Endothelial cell of umbilical vein (primary cell): ENCODE results near the gene DEPDC1B. TPM values are rescaled to one million over a fixed set of nuclear protein-coding genes. Genes with fewer than 3 reads are reported as not detected.
"Not testable (repeated sequence)": the region's sequence is repeated elsewhere in the genome, so short reads cannot be mapped to it uniquely, and the experiment has no call there.

ENCODE experiments used
- BruUV-seq: library from RNA; stranded (reverse); fragments of 400-500 nt; replicated peaks from 2 replicates; lab custom pipeline; 2021; lab: Mats Ljungman, UMichigan
- CTCF ChIA-PET: fragments of 300-600, 350-600 bp; sonication (Branson Sonifier 250); formaldehyde crosslinking; loops from one replicate; lab custom pipeline; 2021; ENCODE audit warnings: antibody characterized with exemption, inconsistent platforms; lab: Charles Lee
- POLR2A ChIA-PET: fragments of 300-600, 350-600 bp; sonication (Branson Sonifier 250); formaldehyde crosslinking; loops from one replicate; lab custom pipeline; 2021; ENCODE audit warnings: antibody characterized with exemption, inconsistent platforms; lab: Charles Lee
- DNase-seq: peaks from one replicate; pipeline ENCODE4 v3.0.0-alpha.2; 2011; ENCODE audit warnings: low read depth, low spot score
- FAIRE-seq: peaks from 2 replicates; lab custom pipeline; 2011; peaks lifted over from hg19 to GRCh38; lab: Jason Lieb, UNC
- H2AFZ ChIP-seq: 2 replicates; pipeline ENCODE4 v1.6.0; 2012; ENCODE audit warnings: low read depth, low read length, control low read depth, inconsistent platforms
- H3K27ac ChIP-seq: 2 replicates; pipeline ENCODE4 v1.5.1; 2011; ENCODE audit warnings: low read depth, mild to moderate bottlenecking, control low read depth, low read length, moderate library complexity; ENCODE audit not compliant: insufficient read depth
- H3K27me3 ChIP-seq, 2 experiments: 2 replicates each; pipeline versions ENCODE4 v1.6.0 to v1.6.1; 2011; ENCODE audit warnings: low read length in 2 of 2, mixed read lengths in 1 of 2; ENCODE audit not compliant: control insufficient read depth in 2 of 2, insufficient read depth in 2 of 2
- H3K36me3 ChIP-seq, 2 experiments: 2 replicates in 1 of 2; 3 replicates in 1 of 2; pipeline ENCODE4 v1.5.1; 2011; ENCODE audit warnings: low read length in 2 of 2, mild to moderate bottlenecking in 1 of 2, moderate library complexity in 1 of 2; ENCODE audit not compliant: control insufficient read depth in 2 of 2, insufficient read depth in 2 of 2; ENCODE audit errors: extremely low read depth in 1 of 2
- H3K4me1 ChIP-seq: 3 replicates; pipeline ENCODE4 v1.5.1; 2011; ENCODE audit warnings: mild to moderate bottlenecking, low read length; ENCODE audit not compliant: control insufficient read depth, insufficient read depth; ENCODE audit errors: extremely low read depth
- H3K4me2 ChIP-seq: 2 replicates; pipeline ENCODE4 v1.6.1; 2011; ENCODE audit warnings: low read length, control low read depth, mixed read lengths; ENCODE audit not compliant: insufficient read depth
- H3K4me3 ChIP-seq, 3 experiments: fragments of 200-600 bp in 1 of 3; sonication (generic), shearing (Covaris generic) in 1 of 3; replicated peaks in 1 of 3; 2 replicates each; pipeline ENCODE4 v1.5.1; 2011 to 2016; ENCODE audit warnings: control low read depth in 3 of 3, low read length in 3 of 3, mild to moderate bottlenecking in 2 of 3, inconsistent platforms in 1 of 3, low read depth in 1 of 3, moderate library complexity in 1 of 3; ENCODE audit not compliant: insufficient read depth in 1 of 3
- H3K79me2 ChIP-seq: 2 replicates; pipeline ENCODE4 v1.6.0; 2012; ENCODE audit warnings: low read length, inconsistent platforms; ENCODE audit not compliant: control insufficient read depth, insufficient read depth
- H3K9ac ChIP-seq: replicated peaks from 2 replicates; pipeline ENCODE3; 2011; ENCODE audit warnings: low read length, control low read depth; ENCODE audit not compliant: insufficient read depth; ENCODE audit errors: extremely low read depth
- H3K9me1 ChIP-seq: replicated peaks from 3 replicates; pipeline ENCODE4 v1.6.0; 2011; ENCODE audit warnings: mild to moderate bottlenecking, low read length; ENCODE audit not compliant: control insufficient read depth, insufficient read depth; ENCODE audit errors: extremely low read depth
- H3K9me3 ChIP-seq: replicated peaks from 2 replicates; pipeline ENCODE4 v1.5.1; 2012; ENCODE audit warnings: low read length, inconsistent platforms; ENCODE audit not compliant: control insufficient read depth, insufficient read depth
- H4K20me1 ChIP-seq: replicated peaks from 2 replicates; pipeline ENCODE3; 2011; ENCODE audit warnings: mild to moderate bottlenecking, low read length; ENCODE audit not compliant: control insufficient read depth, insufficient read depth; ENCODE audit errors: extremely low read depth
- EZH2 ChIP-seq: IDR thresholded peaks from 2 replicates; pipeline ENCODE4 v1.6.1; 2012; ENCODE audit warnings: borderline replicate concordance, low read depth, mild to moderate bottlenecking, moderate library complexity, low read length, inconsistent platforms; ENCODE audit not compliant: severe bottlenecking
- FOS ChIP-seq: IDR thresholded peaks from 2 replicates; pipeline ENCODE4 v1.6.1; 2011; ENCODE audit warnings: mild to moderate bottlenecking, low read length, moderate library complexity, borderline replicate concordance; ENCODE audit not compliant: insufficient read depth
- GATA2 ChIP-seq: IDR thresholded peaks from 2 replicates; pipeline ENCODE4 v1.7.0; 2011; ENCODE audit warnings: low read depth, mild to moderate bottlenecking, moderate library complexity, mixed read lengths, low read length; ENCODE audit not compliant: insufficient read length, insufficient read depth
- JUN ChIP-seq: IDR thresholded peaks from 2 replicates; pipeline ENCODE4 v1.6.1; 2011; ENCODE audit warnings: borderline replicate concordance, low read depth; ENCODE audit not compliant: insufficient read length, insufficient read depth
- MAX ChIP-seq: IDR thresholded peaks from 2 replicates; pipeline ENCODE4 v1.6.1; 2011; ENCODE audit not compliant: insufficient read depth, insufficient read length
- MYC ChIP-seq: IDR thresholded peaks from one replicate; pipeline ENCODE4 v1.6.1; 2011; ENCODE audit warnings: mild to moderate bottlenecking, low read depth, low read length
- POLR2A ChIP-seq: IDR thresholded peaks from 2 replicates; pipeline ENCODE4 v1.6.1; 2012; ENCODE audit warnings: low read depth, mild to moderate bottlenecking, control low read depth, low read length
- POLR2AphosphoS5 ChIP-seq: IDR thresholded peaks from 2 replicates; pipeline ENCODE4 v1.6.1; 2012; ENCODE audit warnings: low read depth, mild to moderate bottlenecking, control low read depth, low read length, moderate library complexity; ENCODE audit not compliant: insufficient read depth
- dilution Hi-C: fragments of 300-500 bp; cut with MboI; formaldehyde crosslinking; loops from one replicate; pipeline ENCODE4 v1.15.0; 2019; ENCODE audit warnings: low sequenced_read_pairs; ENCODE audit not compliant: extremely low pct_ligation_motif_present
- intact Hi-C: fragments of 100-400 bp; cut with micrococcal nuclease; formaldehyde crosslinking; loops from one replicate; pipeline ENCODE4 v1.10.0; 2022
- polyA plus RNA-seq, 4 experiments: library from polyadenylated mRNA; depleted of rRNA in 3 of 4; stranded (reverse) in 3 of 4; unstranded in 1 of 4; fragments of >200 nt; gene quantifications; 2 replicates each; pipeline versions ENCODE4 v1.2.1 to v1.2.3, GENCODE V29; 2011 to 2012; ENCODE audit warnings: missing spikeins in 1 of 4
- total RNA-seq: library from RNA; stranded (reverse); gene quantifications from 2 replicates; pipeline ENCODE4 v1.2.3, GENCODE V29; 2021
- TF ChIP-seq, protein P1 (sequence below), 2 donors: IDR thresholded peaks; 1 replicate in 1 of 2; 2 replicates in 1 of 2; pipeline ENCODE4 v1.5.1; 2011; ENCODE audit warnings: low read length in 2 of 2, mild to moderate bottlenecking in 2 of 2, moderate library complexity in 2 of 2, control low read depth in 1 of 2, inconsistent platforms in 1 of 2, low read depth in 1 of 2; ENCODE audit not compliant: insufficient read depth in 1 of 2; ENCODE audit errors: extremely low read depth in 1 of 2

The DEPDC1B gene
- total and polyA plus RNA-seq, 2 donors (not counting 3 experiments of a cell fraction or from before 2014, with no cell fraction given) = 6.7 to 18.7 TPM

- dilution Hi-C loops (no loop called here), intact Hi-C loops (no loop called here)
- DNase-seq (no peak), FAIRE-seq (no peak)
- Histone ChIP-seq H2AFZ (no peak overlapping the region), H3K4me3 (no peak overlapping the region), H3K27ac (no peak overlapping the region), H3K27me3 (no peaks in the 10 kb centered on the region), H3K79me2 (peaks cover 62% of the 10 kb centered on the region), H4K20me1 (no peaks in the 10 kb centered on the region), H3K9me1 (no peaks in the 10 kb centered on the region), H3K4me2 (no peak overlapping the region), H3K36me3 (no peaks in the 10 kb centered on the region), H3K4me1 (no peaks in the 10 kb centered on the region), H3K9me3 (no peaks in the 10 kb centered on the region), H3K9ac (no peak overlapping the region)
- ChIA-PET CTCF (interaction anchor here (1.0 to 2.8 kb wide), 5 partner anchors 12 to 159 kb away, joined by 3 to 18 read pairs (median 3); partner anchors contain the start of gene DEPDC1B), POLR2A (no interaction called here)
- BruUV-seq = no TSS peak
- TF ChIP-seq GATA2 (no peak), MAX (no peak), MYC (no peak), JUN (no peak), EZH2 (no peak), POLR2AphosphoS5 (no peak), POLR2A (no peak), FOS (no peak)
- TF ChIP-seq, protein P1, sequence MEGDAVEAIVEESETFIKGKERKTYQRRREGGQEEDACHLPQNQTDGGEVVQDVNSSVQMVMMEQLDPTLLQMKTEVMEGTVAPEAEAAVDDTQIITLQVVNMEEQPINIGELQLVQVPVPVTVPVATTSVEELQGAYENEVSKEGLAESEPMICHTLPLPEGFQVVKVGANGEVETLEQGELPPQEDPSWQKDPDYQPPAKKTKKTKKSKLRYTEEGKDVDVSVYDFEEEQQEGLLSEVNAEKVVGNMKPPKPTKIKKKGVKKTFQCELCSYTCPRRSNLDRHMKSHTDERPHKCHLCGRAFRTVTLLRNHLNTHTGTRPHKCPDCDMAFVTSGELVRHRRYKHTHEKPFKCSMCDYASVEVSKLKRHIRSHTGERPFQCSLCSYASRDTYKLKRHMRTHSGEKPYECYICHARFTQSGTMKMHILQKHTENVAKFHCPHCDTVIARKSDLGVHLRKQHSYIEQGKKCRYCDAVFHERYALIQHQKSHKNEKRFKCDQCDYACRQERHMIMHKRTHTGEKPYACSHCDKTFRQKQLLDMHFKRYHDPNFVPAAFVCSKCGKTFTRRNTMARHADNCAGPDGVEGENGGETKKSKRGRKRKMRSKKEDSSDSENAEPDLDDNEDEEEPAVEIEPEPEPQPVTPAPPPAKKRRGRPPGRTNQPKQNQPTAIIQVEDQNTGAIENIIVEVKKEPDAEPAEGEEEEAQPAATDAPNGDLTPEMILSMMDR (IDR thresholded peaks at IDR 0.05; ENCODE audit: extremely low read depth in 1 of 2, insufficient read depth in 1 of 2, low read depth in 1 of 2, low read length in 2 of 2) = no peak
Measured at GRCh38 chr5:60685028-60685427, 14.9 kb downstream of the DEPDC1B start.

DNA sequence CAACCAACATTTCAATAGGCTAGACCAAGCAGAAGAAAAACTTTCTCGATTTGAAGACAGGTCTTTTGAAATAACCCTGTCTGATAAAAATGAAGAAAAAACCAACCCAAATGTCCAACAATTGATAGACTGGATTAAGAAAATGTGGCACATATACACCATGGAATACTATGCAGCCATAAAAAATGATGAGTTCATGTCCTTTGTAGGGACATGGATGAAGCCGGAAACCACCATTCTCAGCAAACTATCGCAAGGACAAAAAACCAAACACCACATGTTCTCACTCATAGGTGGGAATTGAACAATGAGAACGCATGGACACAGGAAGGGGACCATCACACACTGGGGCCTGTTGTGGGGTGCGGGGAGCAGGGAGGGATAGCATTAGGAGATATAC is 18.0 kb downstream of the DEPDC1B start:
- CTCF ChIA-PET = interaction anchor here (1.0 to 1.2 kb wide), 2 partner anchors 13 to 247 kb away, joined by 3 to 4 read pairs; no protein-coding TSS in a partner anchor
- H3K36me3 ChIP-seq, H3K9me3 ChIP-seq, FAIRE-seq, H4K20me1 ChIP-seq, H3K4me2 ChIP-seq, H3K9me1 ChIP-seq, H3K4me1 ChIP-seq, H3K9ac ChIP-seq, dilution Hi-C loops, H2AFZ ChIP-seq, DNase-seq, intact Hi-C loops, H3K27ac ChIP-seq, H3K27me3 ChIP-seq, BruUV-seq, H3K4me3 ChIP-seq, POLR2A ChIA-PET: not testable (repeated sequence)
- peaks cover 53% of the 10 kb centered on the region for H3K79me2 ChIP-seq
